Stimulated activated CD4-positive, alpha-beta T cell treated with anti-CD3 and anti-CD28 coated beads, Interleukin-1b, Interleukin-23, amount 100 ng/mL, for 1 hour (primary cell): ENCODE results near the gene GIMAP1.

Experiments used
- DNase-seq, 2 donors: peaks; one replicate each; pipeline ENCODE4 v3.0.0-alpha.2; 2020; ENCODE audit warnings: low read depth in 2 of 2

The GIMAP1 gene

GRCh38 chr7:150748376-150748775 lies 32.0 kb downstream of the GIMAP1 start:
- no peak for DNase-seq

GRCh38 chr7:150751702-150752101 lies 35.3 kb downstream of the GIMAP1 start:
- no peak for DNase-seq

GRCh38 chr7:150753239-150753638 lies 36.8 kb downstream of the GIMAP1 start:
- DNase-seq: no peak

- no peak for DNase-seq
Observed at GRCh38 chr7:150753826-150754603, 37.6 kb downstream of the GIMAP1 start.

GRCh38 chr7:150754951-150755350 lies 38.5 kb downstream of the GIMAP1 start:
- no peak for DNase-seq

GRCh38 chr7:150755473-150756099 lies 39.2 kb downstream of the GIMAP1 start:
- DNase-seq: peak in 1 of 2 donors; percentile 72

GRCh38 chr7:150756166-150756565 lies 39.8 kb downstream of the GIMAP1 start:
- no peak for DNase-seq

- DNase-seq: no peak
Observed at GRCh38 chr7:150756858-150757257, 40.4 kb downstream of the GIMAP1 start.

GRCh38 chr7:150759479-150759878 lies 43.1 kb downstream of the GIMAP1 start:
- no peak for DNase-seq

- no peak for DNase-seq
Observed at GRCh38 chr7:150766334-150766709, 49.9 kb downstream of the GIMAP1 start.

- no peak for DNase-seq
Observed at GRCh38 chr7:150769768-150770167, 53.4 kb downstream of the GIMAP1 start.
